Measurements from ENCODE around the gene ACADL. TPM values are rescaled to one million over a fixed set of nuclear protein-coding genes. Genes with fewer than 3 reads are reported as not detected.

Gene ACADL
- polyA plus RNA-seq, 1 experiment = not detected

GRCh38 chr2:210227290-210228088 lies 2.2 kb upstream of the ACADL start:
- DNase-seq (ENCODE audit: low read depth) = no peak
- CTCF ChIA-PET = interaction anchor here (0.6 to 0.7 kb wide), 2 partner anchors 168 to 924 kb away, joined by 3 to 4 read pairs; no protein-coding TSS in a partner anchor
- no peak for TF ChIP-seq CTCF (IDR thresholded peaks at IDR 0.05; ENCODE audit: insufficient read depth, low read depth, low read length)
- no peak overlapping the region for H3K4me3 ChIP-seq (ENCODE audit: low read depth, low read length)
- no peaks in the 10 kb centered on the region for H3K36me3 ChIP-seq (ENCODE audit: control insufficient read depth, insufficient read depth, low read length)
- POLR2A ChIA-PET = no interaction called here
- H3K27me3 ChIP-seq (ENCODE audit: control insufficient read depth, insufficient read depth, low read length) = no peaks in the 10 kb centered on the region

- DNase-seq (ENCODE audit: low read depth) = no peak
- no peak for TF ChIP-seq CTCF (IDR thresholded peaks at IDR 0.05; ENCODE audit: insufficient read depth, low read depth, low read length)
- POLR2A ChIA-PET = no interaction called here
- Histone ChIP-seq H3K4me3 (ENCODE audit: low read depth, low read length) (no peak overlapping the region), H3K36me3 (ENCODE audit: control insufficient read depth, insufficient read depth, low read length) (no peaks in the 10 kb centered on the region), H3K27me3 (ENCODE audit: control insufficient read depth, insufficient read depth, low read length) (no peaks in the 10 kb centered on the region)
- CTCF ChIA-PET = no interaction called here
Measured at GRCh38 chr2:210226223-210226622, 976 bp upstream of the ACADL start.

GRCh38 chr2:210224591-210224940 lies 681 bp downstream of the ACADL start:
- H3K36me3 ChIP-seq (ENCODE audit: control insufficient read depth, insufficient read depth, low read length) = no peaks in the 10 kb centered on the region
- no peak for DNase-seq (ENCODE audit: low read depth)
- H3K27me3 ChIP-seq (ENCODE audit: control insufficient read depth, insufficient read depth, low read length) = no peaks in the 10 kb centered on the region
- peak overlapping the region; percentile 40 for H3K4me3 ChIP-seq (ENCODE audit: low read depth, low read length)
- ChIA-PET CTCF (no interaction called here), POLR2A (no interaction called here)
- no peak for TF ChIP-seq CTCF (IDR thresholded peaks at IDR 0.05; ENCODE audit: insufficient read depth, low read depth, low read length)

- H3K36me3 ChIP-seq (ENCODE audit: control insufficient read depth, insufficient read depth, low read length) = no peaks in the 10 kb centered on the region
- DNase-seq (ENCODE audit: low read depth) = no peak
- ChIA-PET POLR2A (no interaction called here), CTCF (interaction anchor here (1.5 kb wide), 1 partner anchor 237 kb away, joined by 5 read pairs; no protein-coding TSS in a partner anchor)
- no peak overlapping the region for H3K4me3 ChIP-seq (ENCODE audit: low read depth, low read length)
- no peak for TF ChIP-seq CTCF (IDR thresholded peaks at IDR 0.05; ENCODE audit: insufficient read depth, low read depth, low read length)
- no peaks in the 10 kb centered on the region for H3K27me3 ChIP-seq (ENCODE audit: control insufficient read depth, insufficient read depth, low read length)
Measured at GRCh38 chr2:210215120-210215519, 10.1 kb downstream of the ACADL start.

GRCh38 chr2:210210185-210210584 lies 15.1 kb downstream of the ACADL start:
- Histone ChIP-seq H3K36me3 (ENCODE audit: control insufficient read depth, insufficient read depth, low read length) (no peaks in the 10 kb centered on the region), H3K27me3 (ENCODE audit: control insufficient read depth, insufficient read depth, low read length) (no peaks in the 10 kb centered on the region; the same call in 1 of the 2 replicates), H3K4me3 (ENCODE audit: low read depth, low read length) (no peak overlapping the region)
- no peak for TF ChIP-seq CTCF (IDR thresholded peaks at IDR 0.05; ENCODE audit: insufficient read depth, low read depth, low read length)
- ChIA-PET CTCF (no interaction called here), POLR2A (no interaction called here)
- no peak for DNase-seq (ENCODE audit: low read depth)

Measured in BJ (cell line).